HG03442 (cell line): ENCODE data around the gene JPH4.

Experiments used
- ATAC-seq: cut with Tn5 transposase; IDR thresholded peaks from one replicate; pipeline ENCODE4 v1.9.1; 2021; ENCODE audit warnings: mild to moderate bottlenecking, moderate library complexity; ENCODE audit not compliant: unreplicated experiment

Gene JPH4

DNA sequence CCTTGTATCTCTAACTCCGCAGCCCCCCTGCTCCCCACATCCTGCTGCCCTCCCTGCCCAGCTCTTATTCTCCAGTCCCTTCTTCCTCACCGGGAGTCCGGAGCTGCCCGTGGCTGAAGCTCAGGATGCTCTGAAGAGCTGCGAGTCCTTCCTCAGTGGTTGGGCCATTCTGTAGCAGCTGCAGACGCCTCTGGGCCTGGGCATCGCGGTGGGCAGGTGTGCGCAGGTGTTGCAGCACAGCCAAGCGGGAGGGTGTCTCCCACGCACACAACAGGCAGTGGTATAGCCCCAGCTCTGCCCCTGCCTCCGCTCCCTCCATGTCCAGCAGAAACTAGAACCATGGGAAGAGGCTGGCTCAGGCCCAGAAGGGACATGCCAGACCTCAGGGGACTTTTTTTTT, 47.2 kb downstream of the JPH4 start:
- no peak for ATAC-seq

DNA sequence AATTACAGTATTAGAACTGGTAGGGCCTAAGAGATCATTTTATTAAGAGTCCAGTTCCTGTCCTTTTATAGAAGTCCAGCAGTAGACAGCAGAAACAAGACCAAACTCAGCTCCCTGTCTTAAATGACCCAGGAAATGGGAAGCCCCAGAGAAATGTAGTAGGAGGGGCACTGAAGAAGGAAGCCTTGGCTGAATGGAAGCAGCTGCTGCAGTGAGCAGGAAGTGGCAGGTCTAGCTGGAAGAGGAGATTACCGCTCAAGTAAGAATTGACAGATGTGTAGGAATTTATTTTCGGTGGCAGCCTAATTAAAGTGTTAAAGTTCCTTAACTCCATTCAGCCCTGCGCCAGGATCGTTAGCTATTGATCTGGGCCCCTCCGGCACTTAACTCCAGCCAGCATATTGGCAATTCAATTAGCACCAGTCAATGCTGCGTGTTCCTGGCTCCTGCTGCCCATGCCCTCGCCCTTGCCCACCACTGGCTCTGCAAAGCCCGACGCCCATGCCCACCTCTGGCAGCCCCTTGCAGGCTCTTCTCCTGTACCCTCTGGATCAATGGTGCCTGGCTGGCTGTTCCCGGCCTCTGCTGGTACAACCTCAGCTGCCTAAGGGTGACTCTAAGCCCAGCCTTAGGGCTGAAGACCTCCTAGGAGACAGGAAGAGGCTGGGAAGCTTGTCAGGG, 48.1 kb downstream of the JPH4 start:
- no peak for ATAC-seq

DNA sequence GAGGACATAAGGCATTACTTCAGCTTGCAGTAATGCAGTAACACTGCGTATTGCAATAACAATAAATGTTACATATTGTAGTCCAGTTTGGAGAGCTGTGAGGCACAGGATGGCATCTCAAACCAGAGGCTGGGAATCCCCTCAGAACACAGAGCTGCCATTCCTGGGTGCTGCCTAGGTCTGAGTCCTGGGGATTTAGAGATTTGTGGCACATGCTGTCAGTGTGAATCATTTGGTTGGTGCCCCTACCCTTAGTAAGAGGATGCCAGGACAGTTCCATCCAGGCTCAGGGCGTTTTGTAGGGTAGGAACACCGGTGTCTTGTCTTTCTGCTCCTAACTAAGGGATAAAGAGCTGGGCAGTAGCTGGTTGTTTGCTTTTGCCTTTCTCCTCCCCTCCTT, 49.6 kb downstream of the JPH4 start:
- ATAC-seq = no peak

- no peak for ATAC-seq
Observed at GRCh38 chr14:23528555-23528954, 50.0 kb downstream of the JPH4 start.

DNA sequence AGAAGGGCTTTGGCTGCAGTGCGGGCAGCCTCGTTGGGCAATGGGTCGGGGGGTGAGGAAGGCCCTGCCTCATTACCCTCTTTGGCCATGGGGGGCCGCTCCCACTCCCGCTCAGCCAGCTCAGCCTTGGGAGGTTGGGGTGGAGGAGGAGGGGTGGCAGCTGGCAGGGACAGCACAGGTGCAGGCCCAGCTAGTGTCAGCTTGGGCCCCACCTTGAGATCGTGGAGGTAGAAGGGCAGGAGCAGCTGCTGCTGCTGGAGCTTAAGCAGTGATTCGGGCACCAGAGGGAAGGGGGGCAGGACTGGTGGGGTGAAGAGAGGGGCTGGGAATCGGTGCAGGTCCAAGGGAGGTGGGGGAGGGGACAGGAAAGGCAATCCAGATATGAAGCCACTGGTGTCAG, 53.0 kb downstream of the JPH4 start:
- no peak for ATAC-seq

GRCh38 chr14:23524954-23525353, 53.6 kb downstream of the JPH4 start:
- ATAC-seq = no peak

- ATAC-seq = no peak
Observed at GRCh38 chr14:23523229-23524016, 55.2 kb downstream of the JPH4 start.

DNA sequence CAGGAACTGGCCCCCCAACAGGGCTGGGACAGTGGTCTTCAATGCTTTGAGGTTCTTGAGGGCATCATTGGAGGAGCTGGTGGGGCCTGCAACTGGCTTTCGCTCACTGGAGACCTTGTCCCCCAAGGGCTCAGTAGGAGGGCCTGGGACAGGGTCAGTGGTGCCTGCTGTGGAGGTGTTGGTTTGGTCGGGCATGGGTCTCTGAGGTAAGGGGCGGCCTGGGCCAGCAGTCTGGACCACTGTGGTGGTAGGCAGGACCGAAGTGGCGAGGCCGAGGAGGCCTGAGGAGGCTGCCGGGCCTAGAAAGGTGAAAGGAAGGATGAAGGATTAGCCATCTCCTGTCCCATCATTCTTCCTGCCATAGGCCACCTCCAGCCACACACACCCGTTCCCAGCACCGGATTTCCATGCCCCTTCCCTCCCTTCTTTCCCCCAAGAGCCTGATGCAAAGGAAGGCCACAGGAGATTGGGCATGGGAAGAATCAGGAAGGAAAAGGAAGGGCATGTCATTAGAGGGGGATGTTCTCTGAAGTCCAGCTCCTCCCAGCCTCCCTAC, 55.9 kb downstream of the JPH4 start:
- no peak for ATAC-seq

- ATAC-seq = no peak
Observed at GRCh38 chr14:23521785-23522640, 56.6 kb downstream of the JPH4 start.

- ATAC-seq = no peak
Observed at GRCh38 chr14:23520899-23521533, 57.6 kb downstream of the JPH4 start.

GRCh38 chr14:23518709-23519108, 59.9 kb downstream of the JPH4 start:
- ATAC-seq = no peak
